H1 (cell line): Measurements from ENCODE around the gene RIN3. TPM values are rescaled to one million over a fixed set of nuclear protein-coding genes. Genes with fewer than 3 reads are reported as not detected.

Experiments
- CHD7 ChIP-seq: fragments of 300-600 bp; sonication (generic); IDR thresholded peaks from 2 replicates; pipeline ENCODE4 v1.7.1; 2012; ENCODE audit warnings: low read length, moderate library complexity, mild to moderate bottlenecking, inconsistent platforms; ENCODE audit not compliant: insufficient replicate concordance
- polyA plus RNA-seq, 7 experiments: library from polyadenylated mRNA; depleted of rRNA in 3 of 7; stranded (reverse) in 5 of 7; unstranded in 2 of 7; fragments of >200 nt in 5 of 7; fragments of 200-250 nt in 2 of 7; gene quantifications; 1 replicate in 5 of 7; 2 replicates in 1 of 7; 4 replicates in 1 of 7; pipeline versions ENCODE4 v1.2.1 to v1.2.3, GENCODE V29; 2011 to 2013; ENCODE audit warnings: missing spikeins in 2 of 7, mixed read lengths in 2 of 7
- total RNA-seq: library from RNA; stranded (reverse); fragmentation: NEBNext Ultra II Directional; extraction: Animal tissue kit (Norgen Biotek cat#: 25700); gene quantifications from 2 replicates; pipeline ENCODE4 v1.2.1, GENCODE V29; 2021

Gene RIN3
- total and polyA plus RNA-seq, 2 of the 8 experiments (the other 6 are each of a cell fraction or from before 2014, with no cell fraction given): 0.59 to 1.5 TPM

- TF ChIP-seq CHD7: no peak
- TF ChIP-seq, all 59 proteins: peak for 0
These were observed 24.9 kb downstream of the RIN3 start (continued) for GRCh38 chr14:92538412-92538985.
